Measurements from ENCODE around the gene SLC36A1. TPM values are rescaled to one million over a fixed set of nuclear protein-coding genes. Genes with fewer than 3 reads are reported as not detected.
"Not testable (repeated sequence)": the region's sequence is repeated elsewhere in the genome, so short reads cannot be mapped to it uniquely, and the experiment has no call there.

Gene SLC36A1
- total RNA-seq, 1 donor from 2014 or later: 14.2 TPM

DNA sequence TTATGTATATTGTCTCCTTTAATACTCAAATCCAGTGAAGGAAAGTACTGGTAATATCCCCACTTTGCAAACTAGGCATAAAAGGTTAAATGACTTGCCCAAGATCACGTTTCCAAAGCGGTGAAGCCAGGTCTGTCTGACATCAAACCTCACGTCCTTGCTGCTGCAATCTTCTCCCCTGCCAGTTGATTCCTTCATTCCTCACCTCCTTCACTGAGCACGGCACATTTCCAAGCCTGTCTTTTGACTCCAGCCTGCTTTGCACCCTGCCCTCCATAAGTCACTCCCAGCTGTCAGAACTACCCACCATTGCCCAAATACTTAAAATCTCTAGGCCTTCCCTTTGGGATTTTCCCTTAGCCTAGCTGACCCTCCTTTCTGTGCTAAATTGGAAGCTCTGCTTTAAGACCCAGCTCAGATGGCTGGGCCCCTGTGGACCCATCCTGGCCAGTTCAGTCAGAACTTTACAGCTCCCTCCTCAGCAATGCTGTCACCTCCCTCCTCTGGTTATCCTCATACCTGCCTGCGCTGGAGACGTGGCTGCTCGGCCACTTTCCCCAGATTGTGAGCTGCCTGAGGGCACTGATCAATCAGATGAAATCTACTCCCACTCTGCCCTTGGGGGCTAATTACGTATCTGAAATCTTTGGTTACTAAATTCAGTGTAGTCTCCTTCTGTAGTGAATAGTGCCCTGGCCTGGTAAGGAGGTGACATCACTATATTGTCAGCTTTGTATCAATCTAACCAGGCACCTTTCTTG, 51.2 kb downstream of the SLC36A1 start:
- Mint-ChIP-seq H3K4me1 (ENCODE audit: low read depth) (peaks cover 4% of the 10 kb centered on the region), H3K36me3 (ENCODE audit: insufficient read depth) (peaks cover 3% of the 10 kb centered on the region), H3K27ac (no peak overlapping the region), H3K9me3 (ENCODE audit: low read depth) (peaks cover 9% of the 10 kb centered on the region), H3K4me3 (ENCODE audit: low read depth) (no peak overlapping the region), H3K27me3 (no peaks in the 10 kb centered on the region)
- no peak for TF ChIP-seq CTCF (IDR thresholded peaks at IDR 0.05; ENCODE audit: unreplicated experiment)
- DNase-seq (ENCODE audit: low spot score, unreplicated experiment): no peak

- peaks cover 4% of the 10 kb centered on the region for H3K4me1 Mint-ChIP-seq (ENCODE audit: low read depth)
- DNase-seq (ENCODE audit: low spot score, unreplicated experiment): no peak
- no peaks in the 10 kb centered on the region for H3K36me3 Mint-ChIP-seq (ENCODE audit: insufficient read depth)
- no peak overlapping the region for H3K4me3 Mint-ChIP-seq (ENCODE audit: low read depth)
- TF ChIP-seq CTCF (IDR thresholded peaks at IDR 0.05; ENCODE audit: unreplicated experiment): no peak
- peaks cover 6% of the 10 kb centered on the region for H3K9me3 Mint-ChIP-seq (ENCODE audit: low read depth)
- no peaks in the 10 kb centered on the region for H3K27me3 Mint-ChIP-seq
- H3K27ac Mint-ChIP-seq: no peak overlapping the region
Measured at GRCh38 chr5:151499501-151500035, 52.2 kb downstream of the SLC36A1 start.

GRCh38 chr5:151504006-151504405, 56.6 kb downstream of the SLC36A1 start:
- Mint-ChIP-seq H3K36me3 (ENCODE audit: insufficient read depth) (no peaks in the 10 kb centered on the region), H3K4me3 (ENCODE audit: low read depth) (no peak overlapping the region), H3K27ac (no peak overlapping the region), H3K27me3 (no peaks in the 10 kb centered on the region), H3K4me1 (ENCODE audit: low read depth) (no peaks in the 10 kb centered on the region), H3K9me3 (ENCODE audit: low read depth) (no peaks in the 10 kb centered on the region)
- no peak for TF ChIP-seq CTCF (IDR thresholded peaks at IDR 0.05; ENCODE audit: unreplicated experiment)
- no peak for DNase-seq (ENCODE audit: low spot score, unreplicated experiment)

DNA sequence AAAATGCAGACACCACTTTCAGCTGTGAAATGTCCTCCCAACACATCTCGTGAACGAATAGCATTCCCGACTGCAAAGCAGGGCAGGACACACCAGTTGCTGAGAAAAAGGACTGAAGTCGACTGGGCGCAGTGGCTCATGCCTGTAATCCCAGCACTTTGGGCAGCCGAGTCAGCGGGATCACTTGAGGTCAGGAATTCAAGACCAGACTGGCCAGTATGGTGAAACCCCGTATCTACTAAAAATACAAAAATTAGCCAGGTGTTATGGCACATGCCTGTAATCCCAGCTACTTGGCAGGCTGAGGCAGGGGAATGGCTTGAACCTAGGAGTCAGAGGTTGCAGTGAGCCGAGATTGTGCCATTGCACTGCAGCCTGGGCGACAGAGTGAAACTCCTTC, 60.9 kb downstream of the SLC36A1 start:
- not testable (repeated sequence) for DNase-seq (ENCODE audit: low spot score, unreplicated experiment); H3K27ac Mint-ChIP-seq; H3K36me3 Mint-ChIP-seq (ENCODE audit: insufficient read depth); H3K27me3 Mint-ChIP-seq; H3K4me3 Mint-ChIP-seq (ENCODE audit: low read depth); H3K9me3 Mint-ChIP-seq (ENCODE audit: low read depth); H3K4me1 Mint-ChIP-seq (ENCODE audit: low read depth)

DNA sequence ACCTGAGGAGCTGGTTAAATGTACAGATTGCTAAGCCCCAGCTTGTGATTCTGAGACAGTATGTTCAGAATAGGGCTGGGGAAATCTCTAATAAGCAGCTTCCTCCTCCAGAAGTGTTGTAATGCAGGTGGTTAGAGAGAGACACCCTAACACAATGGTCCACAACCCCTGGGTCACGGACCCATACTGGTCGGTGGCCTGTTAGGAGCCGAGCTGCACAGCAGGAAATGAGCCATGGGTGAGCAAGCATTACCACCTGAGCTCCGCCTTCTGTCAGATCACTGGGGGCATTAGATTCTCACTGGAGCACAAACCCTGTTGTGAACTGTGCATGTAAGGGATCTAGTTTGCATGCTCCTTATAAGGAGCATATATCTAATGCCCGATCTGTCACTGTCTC, 61.8 kb downstream of the SLC36A1 start:
- no peak overlapping the region for H3K4me3 Mint-ChIP-seq (ENCODE audit: low read depth)
- H3K27ac Mint-ChIP-seq: no peak overlapping the region
- H3K9me3 Mint-ChIP-seq (ENCODE audit: low read depth): no peaks in the 10 kb centered on the region
- no peaks in the 10 kb centered on the region for H3K27me3 Mint-ChIP-seq
- DNase-seq (ENCODE audit: low spot score, unreplicated experiment): no peak
- H3K4me1 Mint-ChIP-seq (ENCODE audit: low read depth): no peaks in the 10 kb centered on the region
- no peaks in the 10 kb centered on the region for H3K36me3 Mint-ChIP-seq (ENCODE audit: insufficient read depth)
- TF ChIP-seq CTCF (IDR thresholded peaks at IDR 0.05; ENCODE audit: unreplicated experiment): no peak

GRCh38 chr5:151509836-151510235, 62.4 kb downstream of the SLC36A1 start:
- Mint-ChIP-seq H3K4me1 (ENCODE audit: low read depth) (no peaks in the 10 kb centered on the region), H3K27me3 (no peaks in the 10 kb centered on the region), H3K9me3 (ENCODE audit: low read depth) (no peaks in the 10 kb centered on the region), H3K27ac (no peak overlapping the region), H3K4me3 (ENCODE audit: low read depth) (no peak overlapping the region), H3K36me3 (ENCODE audit: insufficient read depth) (no peaks in the 10 kb centered on the region)
- DNase-seq (ENCODE audit: low spot score, unreplicated experiment): no peak
- no peak for TF ChIP-seq CTCF (IDR thresholded peaks at IDR 0.05; ENCODE audit: unreplicated experiment)

Measured in progenitor cell of endocrine pancreas (in vitro differentiated cells).